HepG2 (cell line): ENCODE measurements around the gene FNDC7. TPM values are rescaled to one million over a fixed set of nuclear protein-coding genes. Genes with fewer than 3 reads are reported as not detected.
A peak's percentile ranks its signal among the peaks of the same experiment; 100 is the strongest.

Experiments used
- AGO2 ChIP-seq: fragments of 200-400 bp; formaldehyde crosslinking; optimal IDR thresholded peaks from 2 replicates; pipeline ENCODE3; 2017; ENCODE audit warnings: mild to moderate bottlenecking, low read depth, low read length, moderate library complexity
- BHLHE40 ChIP-seq: IDR thresholded peaks from 2 replicates; pipeline ENCODE4 v1.6.1; 2011; ENCODE audit warnings: low read length, improper control_type of control experiment
- DMAP1 ChIP-seq: IDR thresholded peaks from 2 replicates; pipeline ENCODE4 v1.6.1; 2016
- FIP1L1 ChIP-seq: fragments of 200-400 bp; formaldehyde crosslinking; IDR thresholded peaks from 2 replicates; pipeline ENCODE4 v1.6.1; 2018; ENCODE audit warnings: low read depth, mild to moderate bottlenecking, low read length, moderate library complexity, borderline replicate concordance; ENCODE audit not compliant: insufficient read depth
- FOXA1 ChIP-seq, 2 experiments: fragments of 450-650 bp in 1 of 2; sonication (generic) in 1 of 2; formaldehyde crosslinking in 1 of 2; IDR thresholded peaks; 2 replicates each; pipeline versions ENCODE4 v1.4.0 to v1.6.1; 2016 to 2020; ENCODE audit warnings: missing genetic modification reagents in 1 of 2
- NR2F2 ChIP-seq: IDR thresholded peaks from 2 replicates; pipeline ENCODE4 v1.6.1; 2012; ENCODE audit warnings: low read depth, inconsistent platforms, borderline replicate concordance
- RELA ChIP-seq: sonication (generic); formaldehyde crosslinking; IDR thresholded peaks from 2 replicates; pipeline ENCODE4 v1.4.0; 2020; ENCODE audit warnings: missing genetic modification reagents
- SP140L ChIP-seq: sonication (generic); formaldehyde crosslinking; IDR thresholded peaks from 2 replicates; pipeline ENCODE4 v1.4.0; 2020; ENCODE audit warnings: missing genetic modification reagents, borderline replicate concordance
- STAT5B ChIP-seq: sonication (generic); formaldehyde crosslinking; IDR thresholded peaks from 2 replicates; pipeline ENCODE4 v1.4.0; 2020; ENCODE audit warnings: missing genetic modification reagents
- ZBTB8A ChIP-seq: sonication (generic); formaldehyde crosslinking; IDR thresholded peaks from 2 replicates; pipeline ENCODE4 v1.4.0; 2020; ENCODE audit warnings: mild to moderate bottlenecking, low read depth, missing genetic modification reagents, borderline replicate concordance
- ZKSCAN8 ChIP-seq: IDR thresholded peaks from 2 replicates; pipeline ENCODE4 v1.6.1; 2016; ENCODE audit warnings: borderline replicate concordance, missing genetic modification reagents, missing compliant biosample characterization
- ZNF10 ChIP-seq: sonication (generic); formaldehyde crosslinking; IDR thresholded peaks from 2 replicates; pipeline ENCODE4 v1.4.0; 2020; ENCODE audit warnings: mild to moderate bottlenecking, low read depth, missing genetic modification reagents, borderline replicate concordance
- ZNF160 ChIP-seq: sonication (generic); formaldehyde crosslinking; IDR thresholded peaks from 2 replicates; pipeline ENCODE4 v1.8.0; 2022; ENCODE audit warnings: mild to moderate bottlenecking, inconsistent platforms, missing genetic modification reagents
- ZNF33A ChIP-seq: sonication (generic); formaldehyde crosslinking; IDR thresholded peaks from 2 replicates; pipeline ENCODE4 v1.5.1; 2020; ENCODE audit warnings: missing genetic modification reagents, mild to moderate bottlenecking, moderate library complexity, borderline replicate concordance
- ZNF446 ChIP-seq: sonication (generic); formaldehyde crosslinking; IDR thresholded peaks from 2 replicates; pipeline ENCODE4 v1.5.0; 2020; ENCODE audit warnings: mild to moderate bottlenecking, missing genetic modification reagents
- ZNF556 ChIP-seq: sonication (generic); formaldehyde crosslinking; IDR thresholded peaks from 2 replicates; pipeline ENCODE4 v1.4.0; 2020; ENCODE audit warnings: mild to moderate bottlenecking, missing genetic modification reagents, borderline replicate concordance
- polyA plus RNA-seq, 8 experiments: library from polyadenylated mRNA; depleted of rRNA in 3 of 8; stranded (reverse) in 7 of 8; unstranded in 1 of 8; fragments of >200 nt; fragmentation: Illumina TruSeq in 4 of 8; extraction: Trizol in 4 of 8; gene quantifications; 2 replicates each; pipeline versions ENCODE4 v1.2.1 to v1.2.3, GENCODE V29; 2011 to 2016; ENCODE audit warnings: low read depth in 4 of 8, missing spikeins in 1 of 8, mixed read lengths in 1 of 8; ENCODE audit not compliant: insufficient read depth in 1 of 8
- total RNA-seq, 5 experiments: library from RNA; depleted of rRNA; stranded (reverse); fragments of >200 nt; fragmentation: Illumina TruSeq; extraction: Trizol; gene quantifications; 2 replicates each; pipeline ENCODE4 v1.2.3, GENCODE V29; 2016; ENCODE audit warnings: low read depth in 1 of 5
- TF ChIP-seq, protein P1 (sequence below): sonication (generic); formaldehyde crosslinking; IDR thresholded peaks from 2 replicates; pipeline ENCODE4 v1.5.1; 2020; ENCODE audit warnings: missing genetic modification reagents, mild to moderate bottlenecking, borderline replicate concordance
- TF ChIP-seq, protein P2 (sequence below): sonication (generic); formaldehyde crosslinking; IDR thresholded peaks from 2 replicates; pipeline ENCODE4 v1.4.0; 2020; ENCODE audit warnings: mild to moderate bottlenecking, low read depth, missing genetic modification reagents
- TF ChIP-seq, protein P3 (sequence below): sonication (generic); formaldehyde crosslinking; IDR thresholded peaks from 2 replicates; pipeline ENCODE4 v1.5.0; 2020; ENCODE audit warnings: missing genetic modification reagents
- TF ChIP-seq, protein P4 (sequence below): sonication (generic); formaldehyde crosslinking; IDR thresholded peaks from 2 replicates; pipeline ENCODE4 v1.8.1; 2023; ENCODE audit warnings: mild to moderate bottlenecking, inconsistent platforms, moderate library complexity, missing genetic modification reagents, borderline replicate concordance
- TF ChIP-seq, protein P5 (sequence below): sonication (generic); formaldehyde crosslinking; IDR thresholded peaks from 2 replicates; pipeline ENCODE4 v1.5.0; 2020; ENCODE audit warnings: mild to moderate bottlenecking, missing genetic modification reagents, moderate library complexity

Gene FNDC7
- total and polyA plus RNA-seq, 2 of the 13 experiments (the other 11 are each of a cell fraction or from before 2014, with no cell fraction given), result 0.03 TPM; not detected in 1

DNA sequence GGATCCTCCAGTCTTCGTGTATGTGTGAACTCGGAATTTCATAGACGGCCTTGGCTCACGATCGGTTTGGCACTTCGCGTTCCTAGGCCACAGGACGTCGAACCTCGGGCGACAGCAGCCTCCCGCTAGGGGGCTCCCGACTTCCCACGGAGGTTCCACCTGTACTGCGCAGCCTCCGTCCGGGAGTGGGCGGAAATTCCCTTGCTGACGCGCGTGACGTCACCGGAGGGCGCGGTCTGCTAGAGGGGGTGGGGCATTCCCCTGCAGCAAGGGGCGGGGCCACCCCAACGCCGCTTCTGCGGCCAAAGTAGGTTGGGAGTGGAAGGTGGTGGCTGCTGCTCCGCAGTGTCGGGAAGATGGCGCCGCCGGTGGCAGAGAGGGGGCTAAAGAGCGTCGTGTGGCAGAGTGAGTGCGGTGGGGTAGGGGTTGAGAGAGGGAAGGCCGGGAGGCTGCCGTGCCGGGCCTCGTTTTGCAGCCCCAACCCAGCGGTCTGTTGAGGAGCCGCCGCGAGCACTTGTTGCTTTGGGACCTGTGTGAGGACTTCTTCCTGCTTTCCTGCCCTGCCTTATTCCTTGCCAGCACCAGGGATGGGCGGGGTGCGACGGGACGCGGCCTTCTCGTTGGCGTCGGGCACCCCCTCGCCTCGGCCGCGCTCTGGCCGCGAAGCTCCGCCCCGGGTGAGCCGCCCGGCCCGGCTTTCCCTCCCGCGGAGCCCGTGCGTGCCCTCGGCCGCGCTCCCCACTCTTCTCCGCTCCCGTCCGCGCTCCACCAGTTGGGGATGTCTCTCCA is 33.9 kb downstream of the FNDC7 start, which contains the start of gene STXBP3 (continued):
- TF ChIP-seq, protein P1, sequence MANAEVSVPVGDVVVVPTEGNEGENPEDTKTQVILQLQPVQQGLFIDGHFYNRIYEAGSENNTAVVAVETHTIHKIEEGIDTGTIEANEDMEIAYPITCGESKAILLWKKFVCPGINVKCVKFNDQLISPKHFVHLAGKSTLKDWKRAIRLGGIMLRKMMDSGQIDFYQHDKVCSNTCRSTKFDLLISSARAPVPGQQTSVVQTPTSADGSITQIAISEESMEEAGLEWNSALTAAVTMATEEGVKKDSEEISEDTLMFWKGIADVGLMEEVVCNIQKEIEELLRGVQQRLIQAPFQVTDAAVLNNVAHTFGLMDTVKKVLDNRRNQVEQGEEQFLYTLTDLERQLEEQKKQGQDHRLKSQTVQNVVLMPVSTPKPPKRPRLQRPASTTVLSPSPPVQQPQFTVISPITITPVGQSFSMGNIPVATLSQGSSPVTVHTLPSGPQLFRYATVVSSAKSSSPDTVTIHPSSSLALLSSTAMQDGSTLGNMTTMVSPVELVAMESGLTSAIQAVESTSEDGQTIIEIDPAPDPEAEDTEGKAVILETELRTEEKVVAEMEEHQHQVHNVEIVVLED (CRISPR knock-in tag), result peak; percentile 69
- TF ChIP-seq, protein P2, sequence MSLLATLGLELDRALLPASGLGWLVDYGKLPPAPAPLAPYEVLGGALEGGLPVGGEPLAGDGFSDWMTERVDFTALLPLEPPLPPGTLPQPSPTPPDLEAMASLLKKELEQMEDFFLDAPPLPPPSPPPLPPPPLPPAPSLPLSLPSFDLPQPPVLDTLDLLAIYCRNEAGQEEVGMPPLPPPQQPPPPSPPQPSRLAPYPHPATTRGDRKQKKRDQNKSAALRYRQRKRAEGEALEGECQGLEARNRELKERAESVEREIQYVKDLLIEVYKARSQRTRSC (CRISPR knock-in tag), result 0 out of 2 replicates have a peak, but pooled peaks have one; percentile 17
- TF ChIP-seq, protein P3, sequence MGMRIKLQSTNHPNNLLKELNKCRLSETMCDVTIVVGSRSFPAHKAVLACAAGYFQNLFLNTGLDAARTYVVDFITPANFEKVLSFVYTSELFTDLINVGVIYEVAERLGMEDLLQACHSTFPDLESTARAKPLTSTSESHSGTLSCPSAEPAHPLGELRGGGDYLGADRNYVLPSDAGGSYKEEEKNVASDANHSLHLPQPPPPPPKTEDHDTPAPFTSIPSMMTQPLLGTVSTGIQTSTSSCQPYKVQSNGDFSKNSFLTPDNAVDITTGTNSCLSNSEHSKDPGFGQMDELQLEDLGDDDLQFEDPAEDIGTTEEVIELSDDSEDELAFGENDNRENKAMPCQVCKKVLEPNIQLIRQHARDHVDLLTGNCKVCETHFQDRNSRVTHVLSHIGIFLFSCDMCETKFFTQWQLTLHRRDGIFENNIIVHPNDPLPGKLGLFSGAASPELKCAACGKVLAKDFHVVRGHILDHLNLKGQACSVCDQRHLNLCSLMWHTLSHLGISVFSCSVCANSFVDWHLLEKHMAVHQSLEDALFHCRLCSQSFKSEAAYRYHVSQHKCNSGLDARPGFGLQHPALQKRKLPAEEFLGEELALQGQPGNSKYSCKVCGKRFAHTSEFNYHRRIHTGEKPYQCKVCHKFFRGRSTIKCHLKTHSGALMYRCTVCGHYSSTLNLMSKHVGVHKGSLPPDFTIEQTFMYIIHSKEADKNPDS, result no peak
- TF ChIP-seq ZNF160 (CRISPR knock-in tag), result peak; percentile 81; the same call in 1 of the 2 replicates
- TF ChIP-seq, protein P4, sequence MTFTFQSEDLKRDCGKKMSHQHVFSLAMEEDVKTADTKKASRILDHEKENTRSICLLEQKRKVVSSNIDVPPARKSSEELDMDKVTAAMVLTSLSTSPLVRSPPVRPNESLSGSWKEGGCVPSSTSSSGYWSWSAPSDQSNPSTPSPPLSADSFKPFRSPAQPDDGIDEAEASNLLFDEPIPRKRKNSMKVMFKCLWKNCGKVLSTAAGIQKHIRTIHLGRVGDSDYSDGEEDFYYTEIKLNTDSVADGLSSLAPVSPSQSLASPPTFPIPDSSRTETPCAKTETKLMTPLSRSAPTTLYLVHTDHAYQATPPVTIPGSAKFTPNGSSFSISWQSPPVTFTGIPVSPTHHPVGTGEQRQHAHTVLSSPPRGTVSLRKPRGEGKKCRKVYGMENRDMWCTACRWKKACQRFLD (CRISPR knock-in tag), result peak; percentile 94
- peak; percentile 61; the same call in 1 of the 2 replicates for TF ChIP-seq RELA
- TF ChIP-seq ZNF33A (CRISPR knock-in tag), result no peak
- TF ChIP-seq ZNF10 (CRISPR knock-in tag), result no peak
- TF ChIP-seq SP140L (CRISPR knock-in tag), result no peak
- no peak for TF ChIP-seq FIP1L1
- TF ChIP-seq DMAP1 (CRISPR knock-in tag), result peak; percentile 59; the same call in 1 of the 2 replicates
- TF ChIP-seq ZKSCAN8 (CRISPR knock-in tag), result no peak
- TF ChIP-seq, protein P5, sequence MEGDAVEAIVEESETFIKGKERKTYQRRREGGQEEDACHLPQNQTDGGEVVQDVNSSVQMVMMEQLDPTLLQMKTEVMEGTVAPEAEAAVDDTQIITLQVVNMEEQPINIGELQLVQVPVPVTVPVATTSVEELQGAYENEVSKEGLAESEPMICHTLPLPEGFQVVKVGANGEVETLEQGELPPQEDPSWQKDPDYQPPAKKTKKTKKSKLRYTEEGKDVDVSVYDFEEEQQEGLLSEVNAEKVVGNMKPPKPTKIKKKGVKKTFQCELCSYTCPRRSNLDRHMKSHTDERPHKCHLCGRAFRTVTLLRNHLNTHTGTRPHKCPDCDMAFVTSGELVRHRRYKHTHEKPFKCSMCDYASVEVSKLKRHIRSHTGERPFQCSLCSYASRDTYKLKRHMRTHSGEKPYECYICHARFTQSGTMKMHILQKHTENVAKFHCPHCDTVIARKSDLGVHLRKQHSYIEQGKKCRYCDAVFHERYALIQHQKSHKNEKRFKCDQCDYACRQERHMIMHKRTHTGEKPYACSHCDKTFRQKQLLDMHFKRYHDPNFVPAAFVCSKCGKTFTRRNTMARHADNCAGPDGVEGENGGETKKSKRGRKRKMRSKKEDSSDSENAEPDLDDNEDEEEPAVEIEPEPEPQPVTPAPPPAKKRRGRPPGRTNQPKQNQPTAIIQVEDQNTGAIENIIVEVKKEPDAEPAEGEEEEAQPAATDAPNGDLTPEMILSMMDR (CRISPR knock-in tag), result peak; percentile 98
- TF ChIP-seq FOXA1 (IDR thresholded peaks at IDR 0.05), result no peak
- TF ChIP-seq FOXA1 (CRISPR knock-in tag; IDR thresholded peaks at IDR 0.05), result peak; percentile 25; the same call in 1 of the 2 replicates
- peak; percentile 88; the same call in 1 of the 2 replicates for TF ChIP-seq ZNF556
- TF ChIP-seq BHLHE40, result no peak
- TF ChIP-seq STAT5B (CRISPR knock-in tag), result no peak
- TF ChIP-seq ZBTB8A (CRISPR knock-in tag), result no peak
- 0 out of 2 replicates have a peak, but pooled peaks have one; percentile 56 for TF ChIP-seq ZNF446 (CRISPR knock-in tag)
- TF ChIP-seq NR2F2, result no peak
- peak; percentile 71 for TF ChIP-seq AGO2
